GM10266 (cell line): ENCODE measurements around the gene TMPRSS13.

Experiments
- DNase-seq: peaks from one replicate; pipeline ENCODE4 v3.0.0; 2012; ENCODE audit errors: extremely low spot score
- TF ChIP-seq, protein P1 (sequence below): IDR thresholded peaks from 2 replicates; pipeline ENCODE4 v1.5.1; 2012; ENCODE audit warnings: mild to moderate bottlenecking, low read depth; ENCODE audit not compliant: control insufficient read depth, insufficient read depth; ENCODE audit errors: missing control alignments

The TMPRSS13 gene

DNA sequence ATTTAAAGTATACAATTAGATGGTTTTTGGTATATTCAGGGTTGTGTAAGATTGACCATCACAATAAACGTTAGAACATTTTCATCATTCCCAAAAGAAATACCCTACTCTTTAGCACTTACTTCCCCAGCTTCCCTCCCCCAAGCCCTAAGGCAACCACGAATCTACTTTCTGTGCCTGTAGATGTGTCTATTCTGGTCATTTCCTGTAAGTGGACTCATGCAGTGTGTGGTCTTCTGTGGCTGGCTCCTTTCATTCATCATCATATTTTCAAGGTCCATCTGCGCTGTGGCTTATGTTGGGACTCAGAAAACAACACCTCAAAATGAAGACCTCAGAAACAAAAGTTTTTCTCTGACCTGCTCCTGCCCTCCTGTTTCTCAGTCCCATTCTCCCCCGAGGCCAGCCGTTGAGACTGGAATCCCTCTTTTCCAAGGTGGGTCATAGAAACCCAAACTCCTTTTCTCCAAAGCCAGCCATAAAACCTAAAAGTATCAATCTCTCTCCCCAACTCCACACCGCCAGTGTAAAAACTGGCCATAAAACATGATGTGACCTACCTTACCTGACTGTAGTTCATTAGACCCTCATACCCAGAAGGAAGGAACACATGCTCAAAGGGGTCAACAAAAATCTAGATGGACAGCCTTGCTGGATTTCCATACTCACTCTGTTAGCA lies 12.9 kb upstream of the TMPRSS13 start:
- TF ChIP-seq, protein P1, sequence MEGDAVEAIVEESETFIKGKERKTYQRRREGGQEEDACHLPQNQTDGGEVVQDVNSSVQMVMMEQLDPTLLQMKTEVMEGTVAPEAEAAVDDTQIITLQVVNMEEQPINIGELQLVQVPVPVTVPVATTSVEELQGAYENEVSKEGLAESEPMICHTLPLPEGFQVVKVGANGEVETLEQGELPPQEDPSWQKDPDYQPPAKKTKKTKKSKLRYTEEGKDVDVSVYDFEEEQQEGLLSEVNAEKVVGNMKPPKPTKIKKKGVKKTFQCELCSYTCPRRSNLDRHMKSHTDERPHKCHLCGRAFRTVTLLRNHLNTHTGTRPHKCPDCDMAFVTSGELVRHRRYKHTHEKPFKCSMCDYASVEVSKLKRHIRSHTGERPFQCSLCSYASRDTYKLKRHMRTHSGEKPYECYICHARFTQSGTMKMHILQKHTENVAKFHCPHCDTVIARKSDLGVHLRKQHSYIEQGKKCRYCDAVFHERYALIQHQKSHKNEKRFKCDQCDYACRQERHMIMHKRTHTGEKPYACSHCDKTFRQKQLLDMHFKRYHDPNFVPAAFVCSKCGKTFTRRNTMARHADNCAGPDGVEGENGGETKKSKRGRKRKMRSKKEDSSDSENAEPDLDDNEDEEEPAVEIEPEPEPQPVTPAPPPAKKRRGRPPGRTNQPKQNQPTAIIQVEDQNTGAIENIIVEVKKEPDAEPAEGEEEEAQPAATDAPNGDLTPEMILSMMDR = no peak
- no peak for DNase-seq

DNA sequence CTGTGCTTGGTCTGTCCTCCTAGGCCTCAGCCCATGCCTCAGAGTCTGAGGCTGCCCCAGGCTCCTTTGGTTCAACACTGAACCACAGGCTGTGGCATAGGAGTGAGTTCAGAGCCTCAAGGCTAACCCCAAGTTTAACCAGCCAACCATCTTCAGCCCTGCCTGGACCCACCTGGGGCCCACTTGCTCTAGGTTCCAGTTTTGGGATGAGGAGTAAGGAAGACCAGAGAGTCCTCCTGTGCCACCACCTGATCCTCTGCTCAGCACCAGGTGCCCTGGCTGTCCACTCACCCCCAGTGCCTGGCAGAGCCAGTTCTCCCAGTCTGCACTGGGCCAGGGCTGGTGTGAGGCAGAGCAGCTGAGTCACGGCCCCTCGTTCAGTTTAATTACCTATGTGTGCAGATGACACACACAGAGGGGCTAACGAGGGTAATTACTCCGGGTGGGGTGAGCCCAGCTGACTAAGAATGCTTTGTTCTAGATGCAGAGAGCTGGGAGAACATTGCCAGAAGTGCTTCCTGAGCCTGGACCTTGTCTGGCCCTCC lies 12.0 kb upstream of the TMPRSS13 start:
- TF ChIP-seq, protein P1 = no peak
- DNase-seq = no peak

DNA sequence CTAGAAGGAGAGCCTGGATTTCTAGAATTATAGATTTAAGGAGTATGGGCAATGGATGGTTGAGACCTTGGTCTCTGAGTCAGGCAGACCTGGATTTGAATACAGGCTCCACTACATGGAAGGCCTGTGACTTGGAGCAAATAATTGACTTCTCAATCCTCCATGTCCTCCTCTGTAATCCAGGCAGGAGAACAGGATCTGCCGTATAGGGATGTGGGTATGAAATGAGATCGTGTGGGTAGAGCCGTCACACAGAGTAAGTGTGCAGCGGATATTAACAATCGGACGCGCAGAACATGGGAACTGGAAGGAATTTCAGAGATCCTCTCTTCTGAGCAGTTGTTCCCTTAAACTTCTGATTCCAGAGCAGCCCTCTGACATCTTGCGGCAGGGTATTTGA lies 11.5 kb upstream of the TMPRSS13 start:
- DNase-seq = no peak
- TF ChIP-seq, protein P1 = no peak

DNA sequence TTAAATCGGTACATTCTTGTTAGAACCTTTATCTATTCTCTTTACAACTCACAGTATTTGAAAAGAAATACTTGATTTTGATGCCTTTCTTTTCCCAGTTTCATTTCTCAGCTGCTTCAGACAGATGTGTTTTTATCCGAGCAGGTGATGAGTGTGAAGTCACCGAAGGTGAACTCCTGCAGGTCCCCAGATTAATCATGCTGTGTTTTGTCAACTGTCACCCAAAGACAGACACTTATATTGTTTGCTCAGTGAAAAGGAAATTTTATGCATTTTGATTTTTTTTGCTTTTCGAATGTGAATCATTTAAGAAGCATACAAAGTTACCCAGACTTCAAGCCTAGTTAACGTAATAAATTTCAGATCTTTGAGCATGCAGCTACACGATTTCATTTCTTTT lies 7.8 kb upstream of the TMPRSS13 start:
- no peak for DNase-seq
- TF ChIP-seq, protein P1 = no peak

DNA sequence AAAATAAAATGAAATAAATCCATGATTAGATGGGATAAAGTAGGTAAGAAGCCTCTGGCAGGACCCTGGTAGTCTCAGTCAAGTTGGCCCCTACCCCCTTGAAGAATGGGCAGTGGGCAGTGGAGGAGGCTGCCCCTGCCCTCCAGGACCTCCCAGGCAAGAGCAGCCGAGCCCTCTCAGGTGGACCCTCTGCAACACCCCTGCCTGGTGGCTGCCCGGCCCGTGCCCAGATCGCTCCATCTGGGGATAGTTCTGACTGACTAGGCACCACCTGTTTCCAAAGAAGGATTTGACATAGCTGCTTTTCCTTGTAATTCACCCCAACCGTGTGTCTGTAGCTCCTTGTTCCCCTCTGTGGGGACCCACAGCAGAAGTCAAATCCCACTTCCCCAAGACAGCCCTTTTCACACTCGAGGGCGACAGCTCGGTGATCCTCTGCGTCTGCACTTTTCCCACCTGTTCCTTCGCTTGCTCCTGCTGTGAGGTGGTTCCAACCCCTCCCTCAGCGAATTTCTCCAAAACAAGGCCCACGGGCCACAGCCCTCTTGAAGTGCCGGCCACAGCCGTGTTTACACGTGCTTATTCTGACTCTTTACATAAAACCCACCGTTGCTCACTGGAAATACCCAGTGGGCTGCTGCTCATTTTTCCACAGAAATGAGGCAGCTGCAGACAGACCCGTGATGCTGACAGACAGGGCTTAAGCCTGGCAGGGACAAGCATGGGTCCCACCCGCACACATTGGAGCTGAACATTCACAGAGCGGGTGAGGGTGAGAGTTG lies 5.5 kb upstream of the TMPRSS13 start:
- no peak for DNase-seq

DNA sequence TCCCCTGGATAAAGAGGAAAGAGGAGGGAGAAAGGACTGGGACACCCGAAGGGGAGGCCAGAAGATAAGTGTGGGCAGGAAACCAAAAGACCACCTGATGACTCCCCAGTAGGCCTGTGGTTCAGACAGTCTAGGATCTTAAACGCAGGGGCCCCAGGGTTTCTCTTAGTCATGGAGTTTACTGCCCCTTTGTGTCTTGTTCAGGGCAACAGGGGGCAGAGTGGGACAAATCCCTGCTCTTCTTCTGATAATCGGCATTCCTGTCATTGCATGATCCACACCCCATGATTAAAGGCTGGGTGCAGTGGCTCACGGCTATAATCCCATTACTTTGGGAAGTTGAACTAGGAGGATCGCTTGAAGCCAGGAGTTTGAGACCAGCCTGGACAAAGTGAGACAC lies 4.7 kb upstream of the TMPRSS13 start:
- DNase-seq = no peak
- TF ChIP-seq, protein P1 = no peak

More for the DNA sequence above, 5.5 kb upstream of the TMPRSS13 start:
- TF ChIP-seq, protein P1 = no peak

DNA sequence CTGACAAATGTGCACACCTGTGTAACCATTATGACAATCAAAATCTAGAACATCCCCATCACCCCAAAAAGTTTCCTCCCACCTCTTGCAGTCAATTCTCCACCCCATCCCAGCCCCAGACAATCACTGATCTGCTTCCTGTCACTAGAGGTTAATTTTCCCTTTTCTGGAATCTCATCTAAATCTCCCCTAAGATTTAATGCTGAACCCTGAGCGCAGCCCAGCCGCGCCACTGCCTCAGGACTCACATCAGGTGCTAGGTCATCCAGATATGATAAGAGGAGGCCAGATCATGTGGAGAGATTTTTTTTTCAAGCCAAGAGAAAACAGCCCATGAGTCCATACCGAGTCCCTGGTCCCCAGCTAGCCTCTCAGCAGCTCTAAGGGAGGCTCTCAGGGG lies 4.3 kb upstream of the TMPRSS13 start:
- DNase-seq = no peak
- TF ChIP-seq, protein P1 = no peak
